Activated B cell treated with CpG ODN at 0.5 μM for 24 hours (primary cell): ENCODE results near the gene NUCKS1. TPM values are rescaled to one million over a fixed set of nuclear protein-coding genes. Genes with fewer than 3 reads are reported as not detected.

Experiments used
- ATAC-seq: fragments of 200-7000 bp; cut with Tn5 transposase; one replicate; pipeline ENCODE4 v1.10.0; 2021; ENCODE audit warnings: low read depth, mild to moderate bottlenecking, moderate library complexity
- CTCF ChIA-PET: fragments of 350-600 bp; sonication (Branson Sonifier 250); formaldehyde crosslinking; loops from one replicate; lab custom pipeline; 2021; ENCODE audit warnings: antibody characterized with exemption; lab: Charles Lee
- POLR2A ChIA-PET: fragments of 350-600 bp; sonication (Branson Sonifier 250); formaldehyde crosslinking; loops from one replicate; lab custom pipeline; 2021; ENCODE audit warnings: antibody characterized with exemption; lab: Charles Lee
- DNase-seq: peaks from one replicate; pipeline ENCODE4 v3.0.0; 2022
- H3K27ac Mint-ChIP-seq: one replicate; pipeline ENCODE4 v1.8.0; 2020; ENCODE audit warnings: mixed read lengths
- H3K27me3 Mint-ChIP-seq: one replicate; pipeline ENCODE4 v1.8.0; 2021; ENCODE audit warnings: mixed read lengths
- H3K36me3 Mint-ChIP-seq: one replicate; pipeline ENCODE4 v1.8.0; 2021; ENCODE audit warnings: low read depth, mixed read lengths
- H3K4me1 Mint-ChIP-seq: one replicate; pipeline ENCODE4 v1.8.0; 2021; ENCODE audit warnings: mixed read lengths
- H3K4me3 Mint-ChIP-seq: one replicate; pipeline ENCODE4 v1.8.0; 2020; ENCODE audit warnings: mild to moderate bottlenecking, mixed read lengths
- H3K9me3 Mint-ChIP-seq: one replicate; pipeline ENCODE4 v1.8.0; 2020; ENCODE audit warnings: mixed read lengths
- intact Hi-C: fragments of 100-400 bp; cut with micrococcal nuclease; formaldehyde crosslinking; loops from one replicate; pipeline ENCODE4 v1.15.1; 2024
- total RNA-seq: library from RNA; stranded (reverse); gene quantifications from 2 replicates; pipeline ENCODE4 v1.2.3, GENCODE V29; 2022
- TF ChIP-seq, protein P1 (sequence below): fragments of 200-600 bp; IDR thresholded peaks from one replicate; pipeline ENCODE4 v1.8.0; 2022; ENCODE audit warnings: antibody characterized with exemption, mild to moderate bottlenecking

The NUCKS1 gene
- total RNA-seq, 1 donor from 2014 or later, result 113 TPM

DNA sequence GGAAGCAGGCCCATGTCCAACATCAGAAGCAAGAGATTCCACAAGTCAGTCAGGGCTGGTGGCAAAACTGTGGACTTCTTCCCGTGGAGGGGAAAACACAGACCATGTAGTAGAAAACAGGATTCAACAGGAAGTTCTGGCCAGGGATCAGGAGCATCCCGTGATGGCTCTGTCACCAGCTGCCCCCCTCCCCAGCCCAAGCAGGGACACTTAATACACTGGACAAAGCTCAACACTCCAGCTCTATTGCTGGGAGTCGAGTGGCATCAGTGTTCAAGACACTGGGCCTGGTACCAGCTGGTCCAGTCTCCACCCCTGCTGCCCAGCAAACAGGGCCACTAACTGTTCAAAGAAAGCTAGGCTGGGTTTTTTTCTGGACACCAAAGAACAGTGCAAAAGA is 73.4 kb downstream of the NUCKS1 start:
- Mint-ChIP-seq H3K27me3 (peaks cover 2% of the 10 kb centered on the region), H3K9me3 (no peaks in the 10 kb centered on the region), H3K4me3 (no peak overlapping the region), H3K27ac (no peak overlapping the region), H3K4me1 (peaks cover 39% of the 10 kb centered on the region), H3K36me3 (no peaks in the 10 kb centered on the region)
- DNase-seq (no peak), ATAC-seq (no peak)
- TF ChIP-seq, protein P1, sequence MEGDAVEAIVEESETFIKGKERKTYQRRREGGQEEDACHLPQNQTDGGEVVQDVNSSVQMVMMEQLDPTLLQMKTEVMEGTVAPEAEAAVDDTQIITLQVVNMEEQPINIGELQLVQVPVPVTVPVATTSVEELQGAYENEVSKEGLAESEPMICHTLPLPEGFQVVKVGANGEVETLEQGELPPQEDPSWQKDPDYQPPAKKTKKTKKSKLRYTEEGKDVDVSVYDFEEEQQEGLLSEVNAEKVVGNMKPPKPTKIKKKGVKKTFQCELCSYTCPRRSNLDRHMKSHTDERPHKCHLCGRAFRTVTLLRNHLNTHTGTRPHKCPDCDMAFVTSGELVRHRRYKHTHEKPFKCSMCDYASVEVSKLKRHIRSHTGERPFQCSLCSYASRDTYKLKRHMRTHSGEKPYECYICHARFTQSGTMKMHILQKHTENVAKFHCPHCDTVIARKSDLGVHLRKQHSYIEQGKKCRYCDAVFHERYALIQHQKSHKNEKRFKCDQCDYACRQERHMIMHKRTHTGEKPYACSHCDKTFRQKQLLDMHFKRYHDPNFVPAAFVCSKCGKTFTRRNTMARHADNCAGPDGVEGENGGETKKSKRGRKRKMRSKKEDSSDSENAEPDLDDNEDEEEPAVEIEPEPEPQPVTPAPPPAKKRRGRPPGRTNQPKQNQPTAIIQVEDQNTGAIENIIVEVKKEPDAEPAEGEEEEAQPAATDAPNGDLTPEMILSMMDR, result no peak
- CTCF ChIA-PET, result interaction anchor here (0.8 to 5.0 kb wide), 4 partner anchors 18 to 300 kb away, joined by 3 to 31 read pairs (median 11); no protein-coding TSS in a partner anchor
- POLR2A ChIA-PET, result interaction anchor here (1.0 kb wide), 1 partner anchor 11 kb away, joined by 3 read pairs; no protein-coding TSS in a partner anchor
- intact Hi-C loops, result no loop called here

DNA sequence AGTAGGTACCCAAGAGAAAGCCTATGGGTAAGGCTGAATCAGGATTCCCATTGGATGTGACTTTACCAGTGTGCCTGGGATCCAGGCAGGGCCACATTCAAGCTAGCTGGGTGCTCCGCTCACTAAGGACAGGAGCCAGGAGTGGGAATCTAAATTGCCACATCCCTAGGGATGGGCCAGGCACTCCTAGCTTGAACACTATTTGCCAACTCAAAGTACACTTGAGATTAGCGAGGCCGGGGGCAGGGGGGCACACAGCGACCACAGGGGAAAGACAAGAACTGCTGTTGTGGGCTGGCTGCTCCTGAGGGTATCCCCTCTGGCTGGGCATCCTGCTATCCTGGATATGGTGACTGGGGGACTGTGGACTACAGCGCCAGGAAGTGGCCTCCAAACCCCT is 74.0 kb downstream of the NUCKS1 start:
- TF ChIP-seq, protein P1, result no peak
- CTCF ChIA-PET, result interaction anchor here (2.4 to 5.0 kb wide), 2 partner anchors 17 to 35 kb away, joined by 17 to 31 read pairs; no protein-coding TSS in a partner anchor
- intact Hi-C loops, result no loop called here
- POLR2A ChIA-PET, result no interaction called here
- Mint-ChIP-seq H3K4me1 (peaks cover 42% of the 10 kb centered on the region), H3K4me3 (no peak overlapping the region), H3K27me3 (peaks cover 2% of the 10 kb centered on the region), H3K27ac (no peak overlapping the region), H3K9me3 (no peaks in the 10 kb centered on the region), H3K36me3 (no peaks in the 10 kb centered on the region)
- ATAC-seq, result no peak
- no peak for DNase-seq

DNA sequence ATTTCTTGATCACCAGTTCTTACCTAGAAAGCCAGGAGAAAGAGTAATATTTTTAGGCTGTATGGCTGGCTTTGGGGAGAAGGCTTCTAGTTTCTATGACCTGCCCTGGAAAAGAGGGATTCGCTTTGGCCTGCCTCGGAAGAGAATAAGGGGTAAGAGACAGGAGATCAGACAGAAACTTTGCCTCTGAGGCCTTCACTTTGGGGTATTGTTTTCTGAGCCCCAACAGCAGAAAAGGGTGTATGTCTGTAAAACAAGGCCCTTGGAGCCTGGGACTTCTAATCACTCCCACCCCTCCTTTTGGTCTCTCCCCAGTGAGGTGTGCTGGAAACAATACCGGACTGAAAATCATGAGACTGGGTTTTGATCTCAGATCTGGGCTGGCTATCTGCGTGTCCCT is 74.7 kb downstream of the NUCKS1 start:
- Mint-ChIP-seq H3K9me3 (no peaks in the 10 kb centered on the region), H3K27ac (peak overlapping the region; percentile 16), H3K27me3 (peaks cover 2% of the 10 kb centered on the region), H3K36me3 (no peaks in the 10 kb centered on the region), H3K4me3 (no peak overlapping the region), H3K4me1 (peaks cover 44% of the 10 kb centered on the region)
- intact Hi-C loops, result no loop called here
- ChIA-PET POLR2A (no interaction called here), CTCF (interaction anchor here (5.0 kb wide), 1 partner anchor 16 kb away, joined by 31 read pairs; no protein-coding TSS in a partner anchor)
- ATAC-seq (no peak), DNase-seq (no peak)
- TF ChIP-seq, protein P1, result no peak

DNA sequence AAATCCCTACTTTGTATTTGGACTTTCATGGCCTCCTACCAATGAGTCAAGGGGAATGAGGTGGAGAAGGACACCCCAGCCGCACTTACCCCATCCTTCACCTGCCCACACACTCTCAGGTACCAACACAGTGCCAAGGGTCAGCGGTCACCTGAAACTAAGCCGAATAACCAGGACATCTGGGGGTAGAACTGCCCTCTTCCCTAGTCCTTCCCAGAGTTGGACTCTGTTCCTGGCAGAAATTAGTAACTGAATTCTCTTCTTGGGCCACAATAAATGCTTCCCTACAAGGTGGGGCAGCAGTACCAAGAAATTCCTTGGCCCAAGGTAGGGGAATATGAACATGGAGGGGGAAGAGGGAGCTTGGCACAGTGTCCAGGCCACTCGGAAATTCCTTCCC is 77.0 kb downstream of the NUCKS1 start:
- H3K4me3 Mint-ChIP-seq, result no peak overlapping the region
- POLR2A ChIA-PET, result no interaction called here

DNA sequence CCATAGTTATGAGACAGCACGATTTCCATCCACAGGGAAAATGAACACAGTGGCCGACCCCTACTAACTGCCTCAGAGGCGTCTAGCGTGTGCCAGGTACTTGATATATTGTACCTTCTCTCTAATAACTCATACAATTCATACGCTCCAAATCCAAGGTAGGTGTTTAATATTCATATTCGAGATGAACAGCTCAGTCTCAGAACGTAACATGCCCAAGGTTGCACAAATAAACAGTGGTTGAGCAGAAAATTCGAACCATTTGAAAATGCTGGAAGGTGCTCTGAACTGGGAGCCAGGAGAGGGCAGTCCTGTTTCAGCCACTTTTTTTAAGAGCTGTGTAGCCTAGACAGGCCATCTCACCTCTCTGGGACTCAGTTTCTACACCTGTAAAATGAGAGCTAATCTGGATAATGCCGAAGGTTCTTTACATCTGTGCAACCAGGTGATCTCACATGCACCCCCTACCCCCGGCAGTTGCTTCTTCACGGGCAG is 77.5 kb downstream of the NUCKS1 start:
- no peaks in the 10 kb centered on the region for H3K36me3 Mint-ChIP-seq
- TF ChIP-seq, protein P1, result no peak
- ChIA-PET POLR2A (no interaction called here), CTCF (interaction anchor here (1.0 kb wide), 1 partner anchor 80 kb away, joined by 3 read pairs; no protein-coding TSS in a partner anchor)
- H3K4me1 Mint-ChIP-seq, result peaks cover 60% of the 10 kb centered on the region
- no peak overlapping the region for H3K4me3 Mint-ChIP-seq
- H3K27ac Mint-ChIP-seq, result peak overlapping the region; percentile 50
- no peaks in the 10 kb centered on the region for H3K27me3 Mint-ChIP-seq
- ATAC-seq (no peak), DNase-seq (no peak)
- H3K9me3 Mint-ChIP-seq, result no peaks in the 10 kb centered on the region
- intact Hi-C loops, result no loop called here

More for the DNA sequence above, 77.0 kb downstream of the NUCKS1 start:
- H3K9me3 Mint-ChIP-seq, result no peaks in the 10 kb centered on the region
- no peaks in the 10 kb centered on the region for H3K36me3 Mint-ChIP-seq
- H3K27me3 Mint-ChIP-seq, result no peaks in the 10 kb centered on the region
- H3K27ac Mint-ChIP-seq, result no peak overlapping the region
- no peak for ATAC-seq
- intact Hi-C loops, result no loop called here
- TF ChIP-seq, protein P1, result no peak
- DNase-seq, result no peak
- peaks cover 56% of the 10 kb centered on the region for H3K4me1 Mint-ChIP-seq
- CTCF ChIA-PET, result interaction anchor here (1.0 kb wide), 1 partner anchor 81 kb away, joined by 3 read pairs; no protein-coding TSS in a partner anchor
